ENCODE measurements around the gene CAPN11. TPM values are rescaled to one million over a fixed set of nuclear protein-coding genes. Genes with fewer than 3 reads are reported as not detected.

The CAPN11 gene
- total and polyA plus RNA-seq, 9 of the 15 experiments (the other 6 are each of a cell fraction or from before 2014, with no cell fraction given) = 0.03 to 0.61 (median 0.17) TPM; not detected in 1

DNA sequence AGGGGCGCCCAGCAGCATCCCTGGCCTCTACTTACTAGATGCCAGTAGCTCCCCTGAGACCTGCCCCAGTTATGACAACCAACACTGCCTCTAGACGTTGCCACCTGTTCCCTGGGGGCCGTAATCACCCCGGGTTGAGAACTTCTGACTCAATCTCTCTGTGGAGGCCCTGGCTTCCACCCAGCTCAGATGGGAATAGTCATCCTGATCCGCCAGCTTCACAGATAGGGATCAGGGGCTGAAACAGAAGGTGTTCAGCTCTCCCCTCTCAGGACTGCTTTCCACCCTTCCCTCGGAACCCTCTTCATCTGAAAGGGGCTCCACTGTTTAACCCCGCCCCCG is 3.3 kb downstream of the CAPN11 start:
- peaks cover 8 to 13% of the 10 kb centered on the region in 2 experiments; a peak in 4 of 5 replicates for H3K4me1 ChIP-seq (replicated peaks in 1 of 2; ENCODE audit: control insufficient read depth in 2 of 2, insufficient read depth in 2 of 2, low read length in 2 of 2)
- intact Hi-C loops (cut with micrococcal nuclease) = no loop called here
- no peaks in the 10 kb centered on the region for H3K79me2 ChIP-seq (ENCODE audit: control insufficient read depth, insufficient read depth, low read length)
- no peaks in the 10 kb centered on the region for H3K9me3 ChIP-seq (replicated peaks; ENCODE audit: control insufficient read depth, insufficient read depth, low read depth, low read length)
- ChIA-PET CTCF (ENCODE audit: low intra/inter-chr PET ratio) (no interaction called here), POLR2A (interaction anchor here (0.6 to 2.1 kb wide), 7 partner anchors 8 to 94 kb away, joined by 3 to 13 read pairs (median 3); partner anchors contain the start of gene HSP90AB1)
- 4% methylated on average over 8 of the region's 8 CpGs for WGBS (ENCODE audit: insufficient coverage, low coverage, missing lambda C conversion rate)
- no peak overlapping the region for H2AFZ ChIP-seq (ENCODE audit: low read depth, low read length)
- in situ Hi-C loops (cut with MboI) = no loop called here
- peaks cover 3 to 14% of the 10 kb centered on the region in 2 experiments; a peak in 3 of 5 replicates for H3K27me3 ChIP-seq (ENCODE audit: control insufficient read depth in 2 of 2, insufficient read depth in 2 of 2, low read length in 2 of 2)
- BruUV-seq (replicated peaks) = no TSS peak
- TF ChIP-seq, protein P1, sequence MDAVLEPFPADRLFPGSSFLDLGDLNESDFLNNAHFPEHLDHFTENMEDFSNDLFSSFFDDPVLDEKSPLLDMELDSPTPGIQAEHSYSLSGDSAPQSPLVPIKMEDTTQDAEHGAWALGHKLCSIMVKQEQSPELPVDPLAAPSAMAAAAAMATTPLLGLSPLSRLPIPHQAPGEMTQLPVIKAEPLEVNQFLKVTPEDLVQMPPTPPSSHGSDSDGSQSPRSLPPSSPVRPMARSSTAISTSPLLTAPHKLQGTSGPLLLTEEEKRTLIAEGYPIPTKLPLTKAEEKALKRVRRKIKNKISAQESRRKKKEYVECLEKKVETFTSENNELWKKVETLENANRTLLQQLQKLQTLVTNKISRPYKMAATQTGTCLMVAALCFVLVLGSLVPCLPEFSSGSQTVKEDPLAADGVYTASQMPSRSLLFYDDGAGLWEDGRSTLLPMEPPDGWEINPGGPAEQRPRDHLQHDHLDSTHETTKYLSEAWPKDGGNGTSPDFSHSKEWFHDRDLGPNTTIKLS (IDR thresholded peaks at IDR 0.05; ENCODE audit: borderline replicate concordance, low read depth) = no peak
- 0 out of 4 replicates have a peak, but pooled peaks of 1 of the 2 experiments have one; percentile 6 for TF ChIP-seq RCOR1 (IDR thresholded peaks at IDR 0.05; ENCODE audit: borderline replicate concordance in 1 of 2, low read depth in 2 of 2, low read length in 2 of 2)
- TF ChIP-seq ARID1B (IDR thresholded peaks at IDR 0.05) = 0 out of 2 replicates have a peak, but pooled peaks have one; percentile 7
- no peak overlapping the region for H3K4me3 ChIP-seq
- H3K27ac ChIP-seq (ENCODE audit: extremely low read depth, low read depth, low read length) = no peak overlapping the region
- no peaks in the 10 kb centered on the region for H3K36me3 ChIP-seq (ENCODE audit: control insufficient read depth, insufficient read depth, low read length)
- ATAC-seq = no peak
- DNase-seq (ENCODE audit: extremely low read depth in 1 of 4, low spot score in 3 of 4) = peak in 2 of 4 experiments; percentile 57 to 59
- FAIRE-seq = no peak
- H3K9me1 ChIP-seq (ENCODE audit: control insufficient read depth, insufficient read depth, low read length) = no peaks in the 10 kb centered on the region
- H3K9ac ChIP-seq (ENCODE audit: insufficient read depth in 1 of 2, low read depth in 2 of 2, low read length in 2 of 2) = no peak overlapping the region
- H4K20me1 ChIP-seq (replicated peaks; ENCODE audit: control insufficient read depth, insufficient read depth, low read length) = no peaks in the 10 kb centered on the region
- no peak overlapping the region for H3K4me2 ChIP-seq (ENCODE audit: insufficient read depth, low read length)

All from K562 (cell line).